GM12875 (cell line): ENCODE data around the gene TAS2R42.

Experiments
- H3K4me3 ChIP-seq: one replicate; pipeline ENCODE4 v1.5.1; 2011; ENCODE audit warnings: low read depth, low read length, control low read depth
- TF ChIP-seq, protein P1 (sequence below): IDR thresholded peaks from 2 replicates; pipeline ENCODE4 v1.5.1; 2011; ENCODE audit warnings: low read depth, mild to moderate bottlenecking, control low read depth, inconsistent platforms, low read length, moderate library complexity, borderline replicate concordance; ENCODE audit not compliant: insufficient read depth

TAS2R42 gene

DNA sequence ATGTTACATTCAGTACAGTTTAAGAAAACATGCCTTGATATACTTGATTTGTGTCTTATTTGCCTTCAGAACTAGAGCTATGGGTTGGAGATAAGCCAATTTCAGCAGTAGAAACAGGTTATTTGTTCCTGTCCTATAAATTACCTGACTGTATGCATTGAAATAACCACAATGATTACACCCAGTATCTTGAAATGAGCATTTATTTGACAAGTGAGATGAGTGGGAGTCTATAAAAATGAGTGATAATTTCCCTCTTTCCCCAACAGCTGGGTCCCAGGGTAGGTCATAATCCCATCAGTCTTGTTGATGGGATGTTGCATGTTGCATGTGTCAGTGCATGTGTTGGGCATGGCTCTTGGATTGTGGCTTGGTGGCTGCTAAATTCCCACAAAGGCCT, 3.7 kb downstream of the TAS2R42 start:
- TF ChIP-seq, protein P1, sequence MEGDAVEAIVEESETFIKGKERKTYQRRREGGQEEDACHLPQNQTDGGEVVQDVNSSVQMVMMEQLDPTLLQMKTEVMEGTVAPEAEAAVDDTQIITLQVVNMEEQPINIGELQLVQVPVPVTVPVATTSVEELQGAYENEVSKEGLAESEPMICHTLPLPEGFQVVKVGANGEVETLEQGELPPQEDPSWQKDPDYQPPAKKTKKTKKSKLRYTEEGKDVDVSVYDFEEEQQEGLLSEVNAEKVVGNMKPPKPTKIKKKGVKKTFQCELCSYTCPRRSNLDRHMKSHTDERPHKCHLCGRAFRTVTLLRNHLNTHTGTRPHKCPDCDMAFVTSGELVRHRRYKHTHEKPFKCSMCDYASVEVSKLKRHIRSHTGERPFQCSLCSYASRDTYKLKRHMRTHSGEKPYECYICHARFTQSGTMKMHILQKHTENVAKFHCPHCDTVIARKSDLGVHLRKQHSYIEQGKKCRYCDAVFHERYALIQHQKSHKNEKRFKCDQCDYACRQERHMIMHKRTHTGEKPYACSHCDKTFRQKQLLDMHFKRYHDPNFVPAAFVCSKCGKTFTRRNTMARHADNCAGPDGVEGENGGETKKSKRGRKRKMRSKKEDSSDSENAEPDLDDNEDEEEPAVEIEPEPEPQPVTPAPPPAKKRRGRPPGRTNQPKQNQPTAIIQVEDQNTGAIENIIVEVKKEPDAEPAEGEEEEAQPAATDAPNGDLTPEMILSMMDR = no peak
- no peak overlapping the region for H3K4me3 ChIP-seq

DNA sequence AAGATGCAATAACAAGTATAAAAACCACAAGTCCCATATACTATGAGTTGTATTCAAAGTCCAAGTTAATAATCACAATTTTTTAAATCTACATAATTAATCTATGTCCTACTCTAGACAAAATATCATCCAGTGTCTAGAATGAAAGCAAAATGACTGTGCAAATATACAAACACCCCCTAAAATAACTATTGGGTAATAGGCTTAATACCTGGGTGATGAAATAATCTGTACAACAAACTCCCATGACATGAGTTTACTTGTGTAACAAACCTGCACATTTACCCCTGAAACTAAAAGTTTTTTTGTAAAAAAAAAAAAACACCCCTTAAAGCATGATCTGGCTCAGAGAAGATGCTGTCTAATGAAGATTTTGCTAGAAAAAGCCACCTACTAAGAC, 4.2 kb downstream of the TAS2R42 start:
- TF ChIP-seq, protein P1 = no peak

DNA sequence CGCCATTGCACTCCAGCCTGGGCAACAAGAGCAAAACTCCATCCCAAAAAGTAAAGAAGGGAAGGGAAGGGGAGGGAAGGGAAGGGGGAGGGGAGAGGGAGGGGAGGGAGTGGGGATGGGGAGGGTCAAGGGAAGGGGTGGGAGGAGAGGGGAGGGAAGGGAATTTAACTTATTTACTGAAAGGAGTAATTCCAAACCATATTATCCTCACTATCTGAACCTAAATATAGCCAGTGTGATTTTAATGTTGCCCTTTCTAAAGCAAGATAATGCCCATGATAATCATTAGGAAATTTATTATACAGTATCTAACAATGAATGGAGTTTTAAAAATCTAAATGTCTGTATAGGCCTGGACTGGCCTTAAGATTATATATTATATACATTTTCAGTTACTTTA, 8.5 kb downstream of the TAS2R42 start:
- no peak overlapping the region for H3K4me3 ChIP-seq
- TF ChIP-seq, protein P1 = no peak

More for the DNA sequence above, 4.2 kb downstream of the TAS2R42 start:
- H3K4me3 ChIP-seq = no peak overlapping the region

DNA sequence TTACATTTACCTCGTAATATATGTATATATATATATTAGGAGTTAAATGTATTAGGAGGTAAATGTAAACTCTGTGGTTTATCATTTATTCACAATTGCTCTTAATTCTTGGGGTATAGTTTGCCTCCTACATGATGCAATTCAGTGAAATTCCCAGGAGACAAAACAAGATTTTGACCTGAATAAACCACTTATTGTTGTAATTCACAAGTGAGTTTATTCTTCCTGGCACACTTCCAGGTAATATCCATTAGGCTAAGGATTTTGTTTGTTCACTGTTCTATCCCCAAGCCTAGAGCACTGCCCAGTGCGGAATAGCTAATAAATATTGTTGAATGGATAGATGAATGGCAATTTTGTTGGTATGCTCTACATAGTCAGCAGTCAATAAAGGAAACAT, 12.7 kb downstream of the TAS2R42 start:
- H3K4me3 ChIP-seq = no peak overlapping the region
- TF ChIP-seq, protein P1 = no peak

DNA sequence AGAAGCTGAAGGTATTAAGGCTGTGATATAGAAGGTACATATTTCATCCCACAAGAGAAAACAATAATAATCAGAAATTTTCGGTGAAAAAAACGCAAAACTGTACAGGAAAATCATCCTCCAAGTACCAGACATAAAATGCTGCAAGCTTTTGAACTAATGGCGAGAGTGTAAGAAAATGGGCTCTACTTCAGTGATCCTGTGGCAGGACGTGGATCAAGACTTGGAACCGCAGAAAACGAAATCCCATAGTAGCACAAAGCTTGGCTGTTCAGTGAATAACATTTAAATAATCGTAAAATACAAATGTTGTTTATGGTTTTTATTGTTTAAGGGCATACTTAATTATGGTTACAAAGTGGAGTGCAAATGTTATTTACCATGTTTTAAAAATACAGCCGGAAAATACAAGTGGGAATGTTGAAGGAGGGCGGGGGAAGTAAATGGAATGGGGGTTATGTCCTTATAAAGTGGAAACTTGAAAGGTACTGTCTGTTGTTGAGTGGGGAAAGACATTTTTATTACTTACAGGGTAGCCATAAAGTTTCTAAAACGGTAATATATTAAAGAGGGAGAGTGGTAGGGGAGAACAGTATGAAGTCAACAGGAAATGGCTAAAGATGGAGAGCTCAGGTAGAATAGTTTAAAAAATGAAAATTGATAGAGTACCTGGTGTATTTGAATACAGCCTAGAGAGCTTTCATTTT, 14.6 kb downstream of the TAS2R42 start:
- peak overlapping the region; percentile 77 for H3K4me3 ChIP-seq
- TF ChIP-seq, protein P1 = no peak

DNA sequence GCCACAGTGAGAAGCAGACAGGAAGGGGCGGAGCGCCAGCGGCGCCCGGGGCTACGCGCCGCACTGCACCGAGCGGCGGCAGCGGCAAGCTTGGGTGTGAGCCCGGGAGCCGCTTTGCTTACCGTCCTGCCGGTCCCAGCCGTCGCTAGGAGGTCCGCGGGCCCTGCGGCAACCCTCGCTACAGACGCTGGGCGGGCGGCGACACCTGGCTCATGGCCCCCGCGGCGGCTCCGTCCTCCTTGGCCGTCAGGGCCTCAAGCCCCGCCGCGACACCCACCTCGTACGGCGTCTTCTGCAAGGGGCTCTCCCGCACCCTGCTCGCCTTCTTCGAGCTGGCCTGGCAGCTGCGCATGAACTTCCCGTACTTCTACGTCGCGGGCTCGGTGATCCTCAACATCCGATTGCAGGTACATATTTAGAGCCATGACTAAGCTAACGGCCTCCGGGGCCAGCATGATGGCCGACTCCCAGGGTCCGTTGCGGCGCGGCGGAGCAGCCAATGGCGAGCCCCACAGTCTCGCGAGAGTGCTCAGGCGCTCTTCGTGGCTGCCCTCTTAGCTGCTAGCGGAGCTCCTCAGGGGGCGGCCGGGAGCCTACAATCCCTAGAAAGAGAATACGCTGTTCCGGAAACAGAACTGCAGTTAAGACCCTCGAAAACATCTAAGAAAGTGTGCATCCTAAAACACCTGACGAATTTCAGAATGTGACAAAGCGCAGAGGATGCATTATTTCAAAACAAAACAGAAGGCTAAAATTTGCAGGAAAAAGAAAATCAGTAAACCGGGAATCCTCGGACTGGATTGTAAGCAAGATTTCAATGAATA, 15.4 kb downstream of the TAS2R42 start, which contains the start of gene SMIM10L1:
Gene SMIM10L1, plus strand, starts transcription at position 50 of the 824 bp plus-strand sequence. Its CDS starts 163 bp downstream, at position 213.
- TF ChIP-seq, protein P1 = no peak

DNA sequence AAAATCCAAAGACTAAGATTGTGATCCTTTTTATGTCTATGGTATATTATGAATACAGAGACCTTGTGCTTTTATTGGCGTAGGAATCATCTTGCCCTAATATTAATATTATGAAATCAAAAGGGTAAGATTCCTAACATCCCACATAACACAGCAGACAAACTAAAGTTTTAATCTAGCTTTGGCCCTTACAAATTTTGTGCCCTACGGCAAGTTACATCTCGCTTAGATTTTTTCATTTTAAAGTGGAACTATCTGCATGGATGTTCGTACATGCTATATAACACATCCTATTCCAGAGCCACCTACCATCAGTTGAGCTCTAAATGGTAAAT, 16.0 kb downstream of the TAS2R42 start:
- H3K4me3 ChIP-seq = peak overlapping the region; percentile 77
- TF ChIP-seq, protein P1 = no peak

More for the DNA sequence above, 15.4 kb downstream of the TAS2R42 start, which contains the start of gene SMIM10L1:
- peak within 1 kb of the TSS; percentile 77 for H3K4me3 ChIP-seq
